WTC11 (cell line): ENCODE data around the gene NOL7. TPM values are rescaled to one million over a fixed set of nuclear protein-coding genes. Genes with fewer than 3 reads are reported as not detected.

Source experiments
- ATAC-seq: fragments of 200-7000 bp; cut with Tn5 transposase; 2 replicates; pipeline ENCODE4 v1.10.0; 2021; ENCODE audit warnings: mild to moderate bottlenecking, moderate library complexity
- CTCF ChIA-PET: fragments of 300-600 bp; sonication (Branson Sonifier 250); formaldehyde crosslinking; loops from one replicate; lab custom pipeline; 2021; ENCODE audit warnings: antibody characterized with exemption; lab: Charles Lee
- POLR2A ChIA-PET: fragments of 350-600 bp; sonication (Branson Sonifier 250); formaldehyde crosslinking; loops from one replicate; lab custom pipeline; 2021; ENCODE audit warnings: antibody characterized with exemption; lab: Charles Lee
- DNase-seq: peaks from one replicate; pipeline ENCODE4 v3.0.0; 2021; ENCODE audit warnings: low spot score
- H3K27ac Mint-ChIP-seq: 2 replicates; pipeline ENCODE4 v1.8.0; 2021; ENCODE audit warnings: mixed read lengths
- H3K27me3 Mint-ChIP-seq: 2 replicates; pipeline ENCODE4 v1.8.0; 2021; ENCODE audit warnings: low read depth, mild to moderate bottlenecking, moderate library complexity, mixed read lengths
- H3K36me3 Mint-ChIP-seq: 2 replicates; pipeline ENCODE4 v1.8.0; 2021; ENCODE audit warnings: mixed read lengths
- H3K4me1 Mint-ChIP-seq: 2 replicates; pipeline ENCODE4 v1.8.0; 2022; ENCODE audit warnings: mixed read lengths
- H3K4me3 Mint-ChIP-seq: 2 replicates; pipeline ENCODE4 v1.8.0; 2021; ENCODE audit warnings: mild to moderate bottlenecking, moderate library complexity, mixed read lengths
- H3K9me3 Mint-ChIP-seq: 2 replicates; pipeline ENCODE4 v1.8.0; 2021; ENCODE audit warnings: mixed read lengths
- ATF3 ChIP-seq: sonication (generic); formaldehyde crosslinking; conservative IDR thresholded peaks from 2 replicates; pipeline ENCODE4 v1.8.1; 2022; ENCODE audit warnings: mild to moderate bottlenecking, missing genetic modification reagents
- FOXP1 ChIP-seq: sonication (generic); formaldehyde crosslinking; IDR thresholded peaks from 2 replicates; pipeline ENCODE4 v1.8.0; 2022; ENCODE audit warnings: missing genetic modification reagents, mild to moderate bottlenecking, moderate library complexity, borderline replicate concordance
- MYBL2 ChIP-seq: sonication (generic); formaldehyde crosslinking; IDR thresholded peaks from 2 replicates; pipeline ENCODE4 v1.8.1; 2023; ENCODE audit warnings: mild to moderate bottlenecking, moderate library complexity, missing genetic modification reagents
- NFATC4 ChIP-seq: fragments of 250-450 bp; sonication (Bioruptor Pico); IDR thresholded peaks from 2 replicates; pipeline ENCODE4 v1.9.0; 2021; ENCODE audit warnings: mild to moderate bottlenecking
- TP53 ChIP-seq: sonication (generic); formaldehyde crosslinking; IDR thresholded peaks from 2 replicates; pipeline ENCODE4 v1.8.1; 2023; ENCODE audit warnings: mild to moderate bottlenecking, missing genetic modification reagents
- ZNF121 ChIP-seq: sonication (generic); formaldehyde crosslinking; IDR thresholded peaks from 2 replicates; pipeline ENCODE4 v1.8.0; 2023; ENCODE audit warnings: missing genetic modification reagents
- ZNF512 ChIP-seq: sonication (generic); formaldehyde crosslinking; IDR thresholded peaks from 2 replicates; pipeline ENCODE4 v1.8.1; 2022; ENCODE audit warnings: missing genetic modification reagents, borderline replicate concordance
- ZNF671 ChIP-seq: fragments of 250-450 bp; sonication (Bioruptor Pico); IDR thresholded peaks from 2 replicates; pipeline ENCODE4 v1.8.0; 2021; ENCODE audit warnings: mild to moderate bottlenecking
- total RNA-seq: library from RNA; stranded (reverse); gene quantifications from 3 replicates; pipeline ENCODE4 v1.2.3, GENCODE V29; 2021
- TF ChIP-seq, protein P1 (sequence below): fragments of 250-450 bp; sonication (Bioruptor Pico); IDR thresholded peaks from 2 replicates; pipeline ENCODE4 v2.1.2; 2022; ENCODE audit warnings: mild to moderate bottlenecking, moderate library complexity
- TF ChIP-seq, protein P2 (sequence below): sonication (generic); formaldehyde crosslinking; IDR thresholded peaks from 2 replicates; pipeline ENCODE4 v1.8.1; 2023; ENCODE audit warnings: mild to moderate bottlenecking, moderate library complexity, missing genetic modification reagents
- TF ChIP-seq, protein P3 (sequence below): sonication (generic); formaldehyde crosslinking; IDR thresholded peaks from 2 replicates; pipeline ENCODE4 v1.8.0; 2022; ENCODE audit warnings: mild to moderate bottlenecking, missing genetic modification reagents
- TF ChIP-seq, protein P4 (sequence below): sonication (generic); formaldehyde crosslinking; IDR thresholded peaks from 2 replicates; pipeline ENCODE4 v1.8.1; 2022; ENCODE audit warnings: mild to moderate bottlenecking, missing genetic modification reagents, moderate library complexity, borderline replicate concordance
- TF ChIP-seq, protein P5 (sequence below): sonication (generic); formaldehyde crosslinking; IDR thresholded peaks from 2 replicates; pipeline ENCODE4 v1.8.0; 2022; ENCODE audit warnings: missing genetic modification reagents

NOL7 gene
- total RNA-seq, 1 experiment from 2014 or later = 76.1 TPM

DNA sequence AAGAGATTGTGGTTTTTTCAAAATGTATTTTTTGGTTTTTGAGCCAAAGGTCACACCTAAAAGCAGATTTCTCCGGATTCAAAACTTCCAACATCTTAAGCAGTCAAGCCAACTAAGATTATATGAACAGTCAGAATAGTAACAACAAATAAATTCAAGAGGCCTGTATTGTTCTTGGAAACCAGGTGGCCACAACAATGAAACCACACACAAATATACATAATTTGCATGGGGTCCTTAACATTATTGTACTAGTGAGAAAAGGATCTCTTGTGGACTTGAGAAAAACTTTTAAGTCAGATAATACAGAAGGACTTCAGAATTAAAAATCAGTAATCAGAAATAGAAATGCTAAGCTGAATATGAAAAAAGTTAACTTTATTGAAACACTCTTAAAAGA lies 40.6 kb downstream of the NOL7 start (continued):
- no peak for TF ChIP-seq ATF3 (CRISPR knock-in tag)
- TF ChIP-seq TP53 (CRISPR knock-in tag) = no peak
- TF ChIP-seq, protein P1, sequence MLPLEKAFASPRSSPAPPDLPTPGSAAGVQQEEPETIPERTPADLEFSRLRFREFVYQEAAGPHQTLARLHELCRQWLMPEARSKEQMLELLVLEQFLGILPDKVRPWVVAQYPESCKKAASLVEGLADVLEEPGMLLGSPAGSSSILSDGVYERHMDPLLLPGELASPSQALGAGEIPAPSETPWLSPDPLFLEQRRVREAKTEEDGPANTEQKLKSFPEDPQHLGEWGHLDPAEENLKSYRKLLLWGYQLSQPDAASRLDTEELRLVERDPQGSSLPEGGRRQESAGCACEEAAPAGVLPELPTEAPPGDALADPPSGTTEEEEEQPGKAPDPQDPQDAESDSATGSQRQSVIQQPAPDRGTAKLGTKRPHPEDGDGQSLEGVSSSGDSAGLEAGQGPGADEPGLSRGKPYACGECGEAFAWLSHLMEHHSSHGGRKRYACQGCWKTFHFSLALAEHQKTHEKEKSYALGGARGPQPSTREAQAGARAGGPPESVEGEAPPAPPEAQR = no peak
- TF ChIP-seq ZNF671 (CRISPR knock-in tag) = no peak
- TF ChIP-seq, protein P2, sequence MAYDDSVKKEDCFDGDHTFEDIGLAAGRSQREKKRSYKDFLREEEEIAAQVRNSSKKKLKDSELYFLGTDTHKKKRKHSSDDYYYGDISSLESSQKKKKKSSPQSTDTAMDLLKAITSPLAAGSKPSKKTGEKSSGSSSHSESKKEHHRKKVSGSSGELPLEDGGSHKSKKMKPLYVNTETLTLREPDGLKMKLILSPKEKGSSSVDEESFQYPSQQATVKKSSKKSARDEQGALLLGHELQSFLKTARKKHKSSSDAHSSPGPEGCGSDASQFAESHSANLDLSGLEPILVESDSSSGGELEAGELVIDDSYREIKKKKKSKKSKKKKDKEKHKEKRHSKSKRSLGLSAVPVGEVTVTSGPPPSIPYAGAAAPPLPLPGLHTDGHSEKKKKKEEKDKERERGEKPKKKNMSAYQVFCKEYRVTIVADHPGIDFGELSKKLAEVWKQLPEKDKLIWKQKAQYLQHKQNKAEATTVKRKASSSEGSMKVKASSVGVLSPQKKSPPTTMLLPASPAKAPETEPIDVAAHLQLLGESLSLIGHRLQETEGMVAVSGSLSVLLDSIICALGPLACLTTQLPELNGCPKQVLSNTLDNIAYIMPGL (CRISPR knock-in tag) = no peak
- TF ChIP-seq NFATC4 (CRISPR knock-in tag) = no peak
- TF ChIP-seq, protein P3, sequence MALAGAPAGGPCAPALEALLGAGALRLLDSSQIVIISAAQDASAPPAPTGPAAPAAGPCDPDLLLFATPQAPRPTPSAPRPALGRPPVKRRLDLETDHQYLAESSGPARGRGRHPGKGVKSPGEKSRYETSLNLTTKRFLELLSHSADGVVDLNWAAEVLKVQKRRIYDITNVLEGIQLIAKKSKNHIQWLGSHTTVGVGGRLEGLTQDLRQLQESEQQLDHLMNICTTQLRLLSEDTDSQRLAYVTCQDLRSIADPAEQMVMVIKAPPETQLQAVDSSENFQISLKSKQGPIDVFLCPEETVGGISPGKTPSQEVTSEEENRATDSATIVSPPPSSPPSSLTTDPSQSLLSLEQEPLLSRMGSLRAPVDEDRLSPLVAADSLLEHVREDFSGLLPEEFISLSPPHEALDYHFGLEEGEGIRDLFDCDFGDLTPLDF (CRISPR knock-in tag) = no peak
- TF ChIP-seq, all 79 proteins: peak for 0

GRCh38 chr6:13660273-13660672 lies 45.1 kb downstream of the NOL7 start:
- TF ChIP-seq, protein P4, sequence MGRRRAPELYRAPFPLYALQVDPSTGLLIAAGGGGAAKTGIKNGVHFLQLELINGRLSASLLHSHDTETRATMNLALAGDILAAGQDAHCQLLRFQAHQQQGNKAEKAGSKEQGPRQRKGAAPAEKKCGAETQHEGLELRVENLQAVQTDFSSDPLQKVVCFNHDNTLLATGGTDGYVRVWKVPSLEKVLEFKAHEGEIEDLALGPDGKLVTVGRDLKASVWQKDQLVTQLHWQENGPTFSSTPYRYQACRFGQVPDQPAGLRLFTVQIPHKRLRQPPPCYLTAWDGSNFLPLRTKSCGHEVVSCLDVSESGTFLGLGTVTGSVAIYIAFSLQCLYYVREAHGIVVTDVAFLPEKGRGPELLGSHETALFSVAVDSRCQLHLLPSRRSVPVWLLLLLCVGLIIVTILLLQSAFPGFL (CRISPR knock-in tag) = no peak
- TF ChIP-seq NFATC4 (CRISPR knock-in tag) (no peak), FOXP1 (CRISPR knock-in tag) (no peak)
- POLR2A ChIA-PET = interaction anchor here (0.6 kb wide), 1 partner anchor 952 kb away, joined by 3 read pairs; no protein-coding TSS in a partner anchor
- CTCF ChIA-PET = no interaction called here
- H3K9me3 Mint-ChIP-seq = no peaks in the 10 kb centered on the region
- peak overlapping the region; percentile 16; the same call in 1 of the 2 replicates for H3K27ac Mint-ChIP-seq
- H3K4me3 Mint-ChIP-seq = no peak overlapping the region
- no peaks in the 10 kb centered on the region for H3K27me3 Mint-ChIP-seq
- H3K36me3 Mint-ChIP-seq = no peaks in the 10 kb centered on the region
- H3K4me1 Mint-ChIP-seq = peaks cover 33% of the 10 kb centered on the region
- ATAC-seq = no peak
- DNase-seq = no peak

- Mint-ChIP-seq H3K27ac (no peak overlapping the region; the same call in 1 of the 2 replicates), H3K36me3 (no peaks in the 10 kb centered on the region), H3K27me3 (no peaks in the 10 kb centered on the region), H3K9me3 (no peaks in the 10 kb centered on the region), H3K4me3 (no peak overlapping the region), H3K4me1 (peaks cover 33% of the 10 kb centered on the region)
- ChIA-PET POLR2A (no interaction called here), CTCF (no interaction called here)
- no peak for ATAC-seq
- TF ChIP-seq ZNF512 (no peak), MYBL2 (CRISPR knock-in tag) (no peak), ZNF121 (CRISPR knock-in tag) (no peak)
- TF ChIP-seq, protein P3 (CRISPR knock-in tag) = no peak
- TF ChIP-seq, protein P5, sequence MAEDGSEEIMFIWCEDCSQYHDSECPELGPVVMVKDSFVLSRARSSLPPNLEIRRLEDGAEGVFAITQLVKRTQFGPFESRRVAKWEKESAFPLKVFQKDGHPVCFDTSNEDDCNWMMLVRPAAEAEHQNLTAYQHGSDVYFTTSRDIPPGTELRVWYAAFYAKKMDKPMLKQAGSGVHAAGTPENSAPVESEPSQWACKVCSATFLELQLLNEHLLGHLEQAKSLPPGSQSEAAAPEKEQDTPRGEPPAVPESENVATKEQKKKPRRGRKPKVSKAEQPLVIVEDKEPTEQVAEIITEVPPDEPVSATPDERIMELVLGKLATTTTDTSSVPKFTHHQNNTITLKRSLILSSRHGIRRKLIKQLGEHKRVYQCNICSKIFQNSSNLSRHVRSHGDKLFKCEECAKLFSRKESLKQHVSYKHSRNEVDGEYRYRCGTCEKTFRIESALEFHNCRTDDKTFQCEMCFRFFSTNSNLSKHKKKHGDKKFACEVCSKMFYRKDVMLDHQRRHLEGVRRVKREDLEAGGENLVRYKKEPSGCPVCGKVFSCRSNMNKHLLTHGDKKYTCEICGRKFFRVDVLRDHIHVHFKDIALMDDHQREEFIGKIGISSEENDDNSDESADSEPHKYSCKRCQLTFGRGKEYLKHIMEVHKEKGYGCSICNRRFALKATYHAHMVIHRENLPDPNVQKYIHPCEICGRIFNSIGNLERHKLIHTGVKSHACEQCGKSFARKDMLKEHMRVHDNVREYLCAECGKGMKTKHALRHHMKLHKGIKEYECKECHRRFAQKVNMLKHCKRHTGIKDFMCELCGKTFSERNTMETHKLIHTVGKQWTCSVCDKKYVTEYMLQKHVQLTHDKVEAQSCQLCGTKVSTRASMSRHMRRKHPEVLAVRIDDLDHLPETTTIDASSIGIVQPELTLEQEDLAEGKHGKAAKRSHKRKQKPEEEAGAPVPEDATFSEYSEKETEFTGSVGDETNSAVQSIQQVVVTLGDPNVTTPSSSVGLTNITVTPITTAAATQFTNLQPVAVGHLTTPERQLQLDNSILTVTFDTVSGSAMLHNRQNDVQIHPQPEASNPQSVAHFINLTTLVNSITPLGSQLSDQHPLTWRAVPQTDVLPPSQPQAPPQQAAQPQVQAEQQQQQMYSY = no peak
- DNase-seq = no peak
Observed at GRCh38 chr6:13660893-13661292, 45.8 kb downstream of the NOL7 start.
